K562 (cell line): Measurements from ENCODE around the gene DPAGT1. TPM values are rescaled to one million over a fixed set of nuclear protein-coding genes. Genes with fewer than 3 reads are reported as not detected.

ENCODE experiments used
- CHD1 ChIP-seq: fragments of 200-600 bp; sonication (generic); IDR thresholded peaks from one replicate; pipeline ENCODE4 v1.6.1; 2012; ENCODE audit warnings: mild to moderate bottlenecking, moderate library complexity, low read length, inconsistent platforms
- CTCFL ChIP-seq: IDR thresholded peaks from 2 replicates; pipeline ENCODE4 v1.6.1; 2011; ENCODE audit warnings: borderline replicate concordance, low read depth, mild to moderate bottlenecking, moderate library complexity, low read length; ENCODE audit not compliant: insufficient read depth, poor library complexity, severe bottlenecking
- ELF2 ChIP-seq: fragments of 250-450 bp; sonication (Bioruptor Pico); IDR thresholded peaks from 2 replicates; pipeline ENCODE4 v1.5.0; 2021; ENCODE audit warnings: mild to moderate bottlenecking
- FOXP1 ChIP-seq: sonication (generic); formaldehyde crosslinking; IDR thresholded peaks from 2 replicates; pipeline ENCODE4 v1.8.0; 2022; ENCODE audit warnings: mild to moderate bottlenecking, missing genetic modification reagents
- PHF8 ChIP-seq: fragments of 200-600 bp; sonication (generic); IDR thresholded peaks from 2 replicates; pipeline ENCODE4 v1.6.1; 2012; ENCODE audit warnings: mixed run types, mild to moderate bottlenecking, inconsistent platforms, low read length, moderate library complexity, borderline replicate concordance
- REST ChIP-seq, 2 experiments: fragments of 450-650 bp; formaldehyde crosslinking in 1 of 2; IDR thresholded peaks; 2 replicates each; pipeline versions ENCODE4 v1.4.0 to v1.6.1; 2014 to 2020; ENCODE audit warnings: mild to moderate bottlenecking in 2 of 2, borderline replicate concordance in 1 of 2, low read depth in 1 of 2
- STAT5B ChIP-seq: fragments of 250-450 bp; sonication (Bioruptor Pico); IDR thresholded peaks from 2 replicates; pipeline ENCODE4 v1.8.0; 2021; ENCODE audit warnings: mild to moderate bottlenecking, inconsistent platforms
- TEAD2 ChIP-seq: fragments of 450-650 bp; IDR thresholded peaks from 2 replicates; pipeline ENCODE4 v1.6.1; 2016; ENCODE audit warnings: missing genetic modification characterization, control low read depth, missing compliant biosample characterization
- ZBTB17 ChIP-seq: fragments of 450-650 bp; formaldehyde crosslinking; IDR thresholded peaks from 2 replicates; pipeline ENCODE4 v1.4.0; 2020; ENCODE audit warnings: mild to moderate bottlenecking
- ZNF384 ChIP-seq: IDR thresholded peaks from 2 replicates; pipeline ENCODE4 v1.6.1; 2012; ENCODE audit warnings: low read depth, low read length, improper control_type of control experiment
- ZNF395 ChIP-seq: fragments of 200-800 bp; sonication (Bioruptor generic); IDR thresholded peaks from 2 replicates; pipeline ENCODE4 v1.6.1; 2017; ENCODE audit warnings: missing genetic modification characterization, missing compliant biosample characterization
- ZNF449 ChIP-seq: fragments of 250-450 bp; sonication (Bioruptor Pico); IDR thresholded peaks from 2 replicates; pipeline ENCODE4 v1.8.0; 2022; ENCODE audit warnings: moderate library complexity, mild to moderate bottlenecking, inconsistent platforms
- ZNF830 ChIP-seq: fragments of 250-450 bp; sonication (Bioruptor Pico); IDR thresholded peaks from 2 replicates; pipeline ENCODE4 v1.5.0; 2021; ENCODE audit warnings: mild to moderate bottlenecking
- polyA plus RNA-seq, 8 experiments: library from polyadenylated mRNA; depleted of rRNA in 4 of 8; stranded (reverse) in 5 of 8; unstranded in 3 of 8; fragments of >200 nt; fragmentation: Nextera tagmentation in 2 of 8; fragmentation: Illumina TruSeq in 1 of 8; extraction: Ambion mirVana in 2 of 8; extraction: Trizol in 1 of 8; gene quantifications; 2 replicates each; pipeline versions ENCODE4 v1.2.1 to v1.2.3, GENCODE V29; 2011 to 2014; ENCODE audit warnings: inconsistent platforms in 1 of 8, missing spikeins in 1 of 8
- total RNA-seq, 7 experiments: library from RNA; depleted of rRNA in 6 of 7; stranded (reverse); fragments of >200 nt in 6 of 7; fragmentation: Illumina TruSeq in 2 of 7; extraction: Trizol in 2 of 7; gene quantifications; 2 replicates each; pipeline versions ENCODE4 v1.2.1 to v1.2.3, GENCODE V29; 2011 to 2021; ENCODE audit warnings: low replicate concordance in 1 of 7

Gene DPAGT1
- total and polyA plus RNA-seq, 9 of the 15 experiments (the other 6 are each of a cell fraction or from before 2014, with no cell fraction given), result 29.9 to 135 (median 85.0) TPM

- TF ChIP-seq ZBTB17 (CRISPR knock-in tag), result peak; percentile 78; the same call in 1 of the 2 replicates
- no peak; the same call in 1 of the 2 replicates for TF ChIP-seq PHF8
- no peak for TF ChIP-seq FOXP1 (CRISPR knock-in tag)
- no peak for TF ChIP-seq ZNF830 (CRISPR knock-in tag)
- TF ChIP-seq CHD1, result no peak
- TF ChIP-seq ZNF384, result no peak
- no peak for TF ChIP-seq STAT5B
- no peak for TF ChIP-seq CTCFL
- peak; percentile 83 for TF ChIP-seq ELF2 (CRISPR knock-in tag)
- peak; percentile 38 for TF ChIP-seq REST (IDR thresholded peaks at IDR 0.05; ENCODE audit: borderline replicate concordance)
- TF ChIP-seq REST (CRISPR knock-in tag; IDR thresholded peaks at IDR 0.05; ENCODE audit: low read depth), result no peak
- peak; percentile 84; the same call in 1 of the 2 replicates for TF ChIP-seq ZNF395 (CRISPR knock-in tag)
- peak; percentile 88 for TF ChIP-seq TEAD2 (tag)
- TF ChIP-seq ZNF449, result peak; percentile 76
Observed at GRCh38 chr11:119101759-119102423, at the start of gene DPAGT1 (continued).
